GM12801 (cell line): ENCODE results near the gene ARHGAP31.

Experiments used
- CTCF ChIP-seq: IDR thresholded peaks from one replicate; pipeline ENCODE4 v1.5.1; 2011; ENCODE audit warnings: control low read depth; ENCODE audit not compliant: insufficient read length; ENCODE audit errors: extremely low read depth

ARHGAP31 gene

GRCh38 chr3:119396870-119397269 is 102.7 kb downstream of the ARHGAP31 start:
- no peak for TF ChIP-seq CTCF

- no peak for TF ChIP-seq CTCF
Observed at GRCh38 chr3:119400466-119400865, 106.3 kb downstream of the ARHGAP31 start.

- no peak for TF ChIP-seq CTCF
Observed at GRCh38 chr3:119401069-119401468, 106.9 kb downstream of the ARHGAP31 start.

GRCh38 chr3:119401503-119402440 is 107.6 kb downstream of the ARHGAP31 start:
- no peak for TF ChIP-seq CTCF

- TF ChIP-seq CTCF, result no peak
Observed at GRCh38 chr3:119402791-119403190, 108.6 kb downstream of the ARHGAP31 start.

GRCh38 chr3:119403201-119403600 is 109.0 kb downstream of the ARHGAP31 start:
- no peak for TF ChIP-seq CTCF

GRCh38 chr3:119405315-119405714 is 111.1 kb downstream of the ARHGAP31 start:
- no peak for TF ChIP-seq CTCF
